Loucy (cell line): ENCODE measurements around the gene CD74.

Source experiments
- H2AFZ ChIP-seq: fragments of 200-600 bp; sonication (generic); 2 replicates; pipeline ENCODE4 v1.6.0; 2016; ENCODE audit warnings: antibody characterized with exemption, mild to moderate bottlenecking, low read length, moderate library complexity
- H3F3A ChIP-seq: fragments of 200-600 bp; 2 replicates; pipeline ENCODE4 v1.6.0; 2016; ENCODE audit warnings: antibody characterized with exemption, low read depth, mild to moderate bottlenecking
- H3K27me3 ChIP-seq: fragments of 200-600 bp; sonication (generic); 2 replicates; pipeline ENCODE4 v1.6.1; 2014; ENCODE audit warnings: low read length, mild to moderate bottlenecking; ENCODE audit not compliant: insufficient read depth, poor library complexity, severe bottlenecking
- H3K36me3 ChIP-seq: fragments of 200-600 bp; sonication (generic); 2 replicates; pipeline ENCODE4 v1.6.1; 2016; ENCODE audit warnings: low read length; ENCODE audit not compliant: insufficient read depth
- H3K4me1 ChIP-seq: fragments of 200-600 bp; sonication (generic); 2 replicates; pipeline ENCODE4 v1.5.1; 2014; ENCODE audit warnings: low read length, mild to moderate bottlenecking; ENCODE audit not compliant: insufficient read depth, poor library complexity, severe bottlenecking
- H3K4me2 ChIP-seq: fragments of 200-600 bp; sonication (generic); 2 replicates; pipeline ENCODE4 v1.6.0; 2014; ENCODE audit warnings: antibody characterized with exemption, low read length, low read depth, mild to moderate bottlenecking; ENCODE audit not compliant: poor library complexity, severe bottlenecking
- H3K4me3 ChIP-seq: fragments of 200-600 bp; sonication (generic); 2 replicates; pipeline ENCODE4 v1.5.1; 2014; ENCODE audit warnings: low read length, mild to moderate bottlenecking, mixed read lengths; ENCODE audit not compliant: poor library complexity, severe bottlenecking
- H3K79me2 ChIP-seq: fragments of 200-600 bp; sonication (generic); 2 replicates; pipeline ENCODE4 v1.6.1; 2014; ENCODE audit warnings: low read length; ENCODE audit not compliant: insufficient read depth
- H3K9ac ChIP-seq: fragments of 200-600 bp; sonication (generic); 2 replicates; pipeline ENCODE4 v1.6.0; 2014; ENCODE audit warnings: mild to moderate bottlenecking, low read depth, low read length, moderate library complexity; ENCODE audit not compliant: poor library complexity, severe bottlenecking
- H3K9me2 ChIP-seq: fragments of 200-600 bp; sonication (generic); replicated peaks from 2 replicates; pipeline ENCODE4 v1.6.1; 2016; ENCODE audit warnings: low read depth, low read length, mixed read lengths
- H3K9me3 ChIP-seq: fragments of 200-600 bp; sonication (generic); 2 replicates; pipeline ENCODE4 v1.6.1; 2014; ENCODE audit warnings: mild to moderate bottlenecking, antibody characterized with exemption, low read length, low read depth; ENCODE audit not compliant: insufficient read depth
- H4K20me1 ChIP-seq: fragments of 200-600 bp; sonication (generic); 2 replicates; pipeline ENCODE4 v1.6.0; 2014; ENCODE audit warnings: antibody characterized with exemption, low read length, mild to moderate bottlenecking; ENCODE audit not compliant: insufficient read depth, poor library complexity, severe bottlenecking
- CTCF ChIP-seq: fragments of 200-600 bp; sonication (generic); conservative IDR thresholded peaks from 2 replicates; pipeline ENCODE4 v1.5.1; 2014; ENCODE audit warnings: mild to moderate bottlenecking, antibody characterized with exemption, low read length
- EZH2phosphoT487 ChIP-seq: fragments of 200-600 bp; IDR thresholded peaks from 2 replicates; pipeline ENCODE4 v1.6.1; 2018; ENCODE audit warnings: antibody characterized with exemption, mild to moderate bottlenecking, moderate library complexity, borderline replicate concordance

Gene CD74

GRCh38 chr5:150399524-150400211, 13.0 kb downstream of the CD74 start:
- Histone ChIP-seq H3K27me3 (no peaks in the 10 kb centered on the region), H3K9me3 (no peaks in the 10 kb centered on the region), H3K4me1 (peaks cover 17% of the 10 kb centered on the region), H3K9ac (no peak overlapping the region), H3K9me2 (no peaks in the 10 kb centered on the region), H3K36me3 (peaks cover 59% of the 10 kb centered on the region), H3K79me2 (no peaks in the 10 kb centered on the region), H3K4me3 (no peak overlapping the region), H4K20me1 (no peaks in the 10 kb centered on the region), H2AFZ (no peak overlapping the region), H3K4me2 (no peak overlapping the region), H3F3A (no peaks in the 10 kb centered on the region; the same call in 1 of the 2 replicates)
- TF ChIP-seq CTCF: no peak
- TF ChIP-seq EZH2phosphoT487: no peak

GRCh38 chr5:150398722-150399523, 13.8 kb downstream of the CD74 start:
- peaks cover 17% of the 10 kb centered on the region for H3K4me1 ChIP-seq
- H3K9me3 ChIP-seq: no peaks in the 10 kb centered on the region
- no peak overlapping the region for H3K4me2 ChIP-seq
- peaks cover 65% of the 10 kb centered on the region for H3K36me3 ChIP-seq
- no peaks in the 10 kb centered on the region for H3K79me2 ChIP-seq
- H2AFZ ChIP-seq: no peak overlapping the region
- H3K9me2 ChIP-seq: no peaks in the 10 kb centered on the region
- H3K27me3 ChIP-seq: no peaks in the 10 kb centered on the region
- no peaks in the 10 kb centered on the region; the same call in 1 of the 2 replicates for H3F3A ChIP-seq
- H3K4me3 ChIP-seq: no peak overlapping the region
- no peak overlapping the region for H3K9ac ChIP-seq
- no peak for TF ChIP-seq EZH2phosphoT487
- peak; percentile 16; the same call in 1 of the 2 replicates for TF ChIP-seq CTCF
- H4K20me1 ChIP-seq: no peaks in the 10 kb centered on the region

GRCh38 chr5:150397782-150398721, 14.7 kb downstream of the CD74 start:
- H3K9ac ChIP-seq: no peak overlapping the region
- no peak overlapping the region for H3K4me2 ChIP-seq
- no peak for TF ChIP-seq CTCF
- TF ChIP-seq EZH2phosphoT487: no peak
- no peaks in the 10 kb centered on the region for H3K9me3 ChIP-seq
- peaks cover 74% of the 10 kb centered on the region for H3K36me3 ChIP-seq
- no peaks in the 10 kb centered on the region; the same call in 1 of the 2 replicates for H3F3A ChIP-seq
- H3K9me2 ChIP-seq: no peaks in the 10 kb centered on the region
- no peaks in the 10 kb centered on the region for H3K27me3 ChIP-seq
- no peak overlapping the region for H2AFZ ChIP-seq
- no peak overlapping the region for H3K4me3 ChIP-seq
- H3K79me2 ChIP-seq: no peaks in the 10 kb centered on the region
- H3K4me1 ChIP-seq: peaks cover 17% of the 10 kb centered on the region
- H4K20me1 ChIP-seq: no peaks in the 10 kb centered on the region
